Activated gamma-delta T cell (primary cell): ENCODE measurements around the gene ATP4A.

Experiments used
- DNase-seq: peaks from one replicate; lab custom pipeline; 2025; lab: John Stamatoyannopoulos, UW

The ATP4A gene

DNA sequence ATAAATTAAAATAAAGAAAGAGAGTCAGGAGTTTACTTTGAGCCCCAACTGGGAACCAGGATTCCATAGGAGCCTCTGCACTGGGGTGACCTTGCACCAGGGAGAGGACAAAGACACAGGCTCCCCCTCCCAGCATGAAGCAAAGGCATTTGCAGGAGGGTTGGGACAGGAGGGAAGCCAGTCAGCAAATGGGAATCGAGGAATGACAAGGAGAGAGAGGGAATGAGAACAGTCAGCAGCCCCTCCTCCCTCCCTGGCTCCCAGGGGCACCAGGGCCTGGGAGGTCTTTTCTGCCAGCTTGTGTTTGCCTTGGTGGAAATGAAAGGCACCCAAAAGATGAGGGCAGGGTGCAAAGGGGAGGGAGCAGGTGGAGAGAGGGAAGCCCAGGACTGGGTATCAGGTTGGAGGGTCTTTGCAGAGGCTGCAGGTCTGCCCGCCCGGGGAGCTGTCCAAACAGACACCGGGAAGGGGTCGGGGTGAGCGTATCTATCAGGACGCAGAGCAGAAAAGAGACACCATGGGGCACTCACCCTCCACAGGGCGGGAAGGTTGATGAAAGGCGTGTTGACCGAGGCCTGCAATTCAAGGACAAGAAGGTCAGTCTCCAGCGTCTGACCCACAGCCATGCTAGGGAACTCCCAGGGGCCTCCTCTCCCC lies 39.1 kb downstream of the ATP4A start:
- no peak for DNase-seq

DNA sequence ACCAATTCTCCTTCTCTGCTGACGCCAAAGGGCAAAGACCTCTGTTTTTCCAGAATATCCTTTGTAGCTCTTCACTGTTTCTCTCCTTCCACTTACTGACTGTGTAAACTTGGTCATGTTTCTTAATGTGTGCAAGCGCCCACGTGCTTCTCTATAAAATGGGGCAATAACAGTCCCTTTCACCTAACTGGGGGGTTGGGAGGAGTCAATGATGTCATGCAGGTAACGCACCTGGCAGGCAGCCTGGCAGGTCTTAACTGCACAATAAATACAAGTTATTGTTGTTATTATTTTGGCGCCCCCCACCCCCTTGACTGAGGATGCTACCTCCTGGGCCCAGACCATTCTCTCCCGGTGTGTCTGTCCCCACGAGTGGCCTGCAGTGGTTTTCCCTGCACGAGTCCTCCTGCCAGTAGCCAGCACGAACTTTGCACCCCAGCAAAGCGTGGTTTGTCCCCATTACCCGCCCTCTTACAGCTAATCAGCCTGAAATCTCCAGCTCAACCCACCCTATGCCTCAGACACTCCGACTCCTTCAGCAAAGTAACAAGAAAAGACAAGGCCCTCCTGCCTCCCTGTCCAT lies 40.6 kb downstream of the ATP4A start:
- DNase-seq: no peak

- DNase-seq: no peak
Observed at GRCh38 chr19:35521124-35521743, 42.2 kb downstream of the ATP4A start.

GRCh38 chr19:35519291-35519690 lies 44.2 kb downstream of the ATP4A start:
- no peak for DNase-seq

DNA sequence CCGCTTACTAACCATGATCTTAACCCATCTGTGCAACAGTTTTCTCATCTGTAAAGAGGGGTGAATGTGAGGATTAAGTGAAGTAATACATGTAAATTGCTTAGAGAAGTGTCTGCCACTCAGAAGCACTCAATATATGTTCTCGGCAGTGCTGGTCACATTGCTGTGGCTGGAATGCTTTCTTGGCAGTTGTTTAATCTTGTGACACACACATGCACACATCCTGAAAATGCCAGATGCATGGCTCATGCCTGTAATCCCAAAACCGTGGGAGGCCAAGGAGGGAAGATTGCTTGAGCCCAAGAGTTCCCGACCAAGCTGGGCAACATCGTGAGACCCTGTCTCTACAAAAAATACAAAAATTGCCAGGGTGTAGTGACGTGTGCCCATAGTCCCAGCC lies 45.1 kb downstream of the ATP4A start:
- no peak for DNase-seq

- DNase-seq: no peak
Observed at GRCh38 chr19:35517342-35517741, 46.1 kb downstream of the ATP4A start.

- no peak for DNase-seq
Observed at GRCh38 chr19:35516310-35516709, 47.1 kb downstream of the ATP4A start.

DNA sequence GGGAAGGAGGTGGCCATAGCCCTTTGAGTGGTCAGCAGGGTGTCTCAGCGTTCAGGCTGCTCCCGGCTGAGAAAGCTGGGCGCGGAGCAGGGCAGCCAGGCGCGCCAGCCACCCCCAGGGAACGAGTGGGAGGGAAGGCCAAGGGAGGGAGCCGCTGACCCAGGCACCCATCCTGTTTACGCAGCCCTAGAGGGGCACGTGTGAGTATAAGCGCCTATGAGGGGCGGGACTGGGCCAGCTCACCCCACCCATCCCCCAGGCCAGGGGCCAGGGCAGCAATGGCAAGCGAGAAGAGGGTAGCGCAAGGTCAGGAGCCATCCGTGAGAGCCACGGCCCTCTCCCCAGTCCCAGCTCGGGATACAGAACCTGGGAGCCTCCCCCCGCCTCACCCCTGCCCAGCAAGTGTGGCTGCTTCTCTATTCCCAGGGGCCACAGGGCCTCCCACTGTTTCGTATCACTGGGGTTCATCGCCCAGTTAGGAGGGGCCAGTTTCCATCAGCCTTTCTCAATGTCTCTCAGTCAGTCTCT lies 49.1 kb downstream of the ATP4A start:
- no peak for DNase-seq

DNA sequence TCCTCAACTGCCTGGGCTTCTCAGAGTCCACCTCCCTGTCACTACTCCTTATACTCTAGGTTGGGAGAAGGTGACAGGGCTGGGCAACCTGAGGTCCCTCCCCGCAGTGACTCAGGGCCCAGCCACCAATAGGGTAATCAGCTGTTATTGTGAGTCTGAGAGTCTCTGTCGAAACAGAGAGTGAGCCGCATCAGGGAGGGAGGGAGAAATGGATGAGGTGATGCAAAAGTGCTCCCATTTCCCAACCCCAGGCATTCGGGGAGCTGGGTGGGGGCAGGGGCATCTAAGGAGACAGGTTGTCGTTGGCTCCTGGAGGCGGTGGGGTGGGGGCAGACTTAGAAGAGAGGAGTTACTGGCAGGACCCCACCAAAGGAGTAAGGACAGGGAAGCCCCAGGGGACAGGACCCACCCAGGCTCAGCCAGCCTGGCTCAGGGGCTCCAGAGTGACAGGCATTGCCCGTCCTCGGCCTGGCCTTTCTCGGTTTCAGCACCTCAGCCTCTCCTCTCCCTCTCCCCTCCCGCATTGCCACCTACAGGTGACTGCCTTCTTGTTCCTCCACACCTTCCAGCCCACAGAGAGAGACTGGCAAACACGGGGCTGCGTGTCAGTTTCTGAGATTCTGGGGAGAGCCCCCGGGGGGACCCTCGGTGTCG lies 49.7 kb downstream of the ATP4A start, which contains the start of gene DMKN:
DMKN (minus strand) TSS at position 22 of the 654 bp plus-strand sequence. CDS start 174 bp downstream, outside the sequence.
- DNase-seq: no peak

GRCh38 chr19:35512831-35513627 lies 50.4 kb downstream of the ATP4A start:
- no peak for DNase-seq

DNA sequence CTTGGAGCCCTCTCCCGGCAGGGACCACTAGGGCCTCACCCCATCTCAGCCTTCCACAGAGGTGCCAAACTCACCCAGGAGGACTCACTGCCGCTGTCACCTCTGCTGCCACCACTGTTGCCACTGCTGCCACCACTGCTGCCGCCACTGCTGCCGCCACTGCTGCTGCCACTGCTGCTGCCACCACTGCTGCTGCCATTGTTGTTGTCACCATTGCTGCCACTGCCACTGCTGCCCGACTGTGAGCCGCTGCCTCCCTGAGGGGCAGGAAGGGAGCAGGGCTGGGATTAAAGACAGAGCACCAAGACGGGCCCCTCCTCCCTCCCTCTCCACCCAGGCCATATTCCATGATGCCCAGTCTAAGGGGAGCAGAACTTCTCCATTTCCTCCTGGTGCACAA lies 52.1 kb downstream of the ATP4A start:
- no peak for DNase-seq

DNA sequence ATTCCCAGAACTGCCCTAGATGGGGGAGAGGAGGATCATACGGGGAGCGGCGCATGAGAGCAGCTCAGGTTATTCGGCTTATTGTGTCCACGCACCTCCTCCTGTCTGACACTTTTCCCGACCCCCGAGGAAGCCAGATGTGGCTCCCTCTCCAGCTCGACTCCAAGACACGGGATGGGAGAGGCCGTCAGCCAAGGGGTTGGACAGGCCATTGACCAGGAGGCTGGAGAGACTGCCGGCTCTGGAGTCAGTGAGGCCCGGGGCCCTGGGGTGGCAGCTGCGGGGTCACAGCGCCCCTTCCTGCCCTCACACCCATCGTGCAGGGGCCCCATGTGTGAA lies 52.9 kb downstream of the ATP4A start:
- DNase-seq: no peak

DNA sequence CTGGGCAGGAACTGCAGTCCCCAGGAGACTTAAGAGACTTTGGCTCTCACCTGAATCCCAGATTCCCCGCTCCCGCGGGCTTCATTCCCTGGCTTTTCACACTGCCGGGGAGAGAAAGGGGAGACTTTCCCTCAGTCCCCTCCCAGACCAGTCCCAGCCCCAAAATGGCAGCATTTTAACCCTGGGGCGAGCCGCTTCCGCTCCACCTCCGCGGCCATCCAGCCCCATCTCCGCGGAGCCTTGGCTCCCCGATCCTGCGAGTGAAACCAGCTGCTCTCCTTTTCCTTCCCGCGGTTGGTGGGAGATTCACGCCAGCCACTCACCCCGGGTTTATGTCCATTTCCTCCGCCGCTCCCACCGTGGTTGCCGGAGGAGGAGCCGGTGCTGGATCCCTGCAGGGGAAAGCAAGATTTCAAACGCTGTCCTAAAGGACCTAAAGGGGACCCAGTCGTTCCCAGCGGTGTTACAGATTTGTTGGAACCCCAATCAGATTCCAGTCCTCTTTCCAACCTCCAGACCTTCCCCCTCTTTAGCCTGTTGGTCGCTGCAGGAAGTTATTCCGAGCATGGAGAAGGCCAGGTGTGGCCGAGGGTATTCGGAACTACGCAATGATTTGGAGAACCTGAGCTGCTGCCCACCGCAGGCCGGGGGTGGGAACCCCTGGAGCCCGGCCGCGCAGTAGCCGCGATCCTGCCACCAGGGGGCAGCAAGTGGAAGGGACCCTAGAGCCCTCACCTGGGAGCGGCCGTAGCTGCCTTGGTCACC lies 53.4 kb downstream of the ATP4A start:
- peak; percentile 40 for DNase-seq

DNA sequence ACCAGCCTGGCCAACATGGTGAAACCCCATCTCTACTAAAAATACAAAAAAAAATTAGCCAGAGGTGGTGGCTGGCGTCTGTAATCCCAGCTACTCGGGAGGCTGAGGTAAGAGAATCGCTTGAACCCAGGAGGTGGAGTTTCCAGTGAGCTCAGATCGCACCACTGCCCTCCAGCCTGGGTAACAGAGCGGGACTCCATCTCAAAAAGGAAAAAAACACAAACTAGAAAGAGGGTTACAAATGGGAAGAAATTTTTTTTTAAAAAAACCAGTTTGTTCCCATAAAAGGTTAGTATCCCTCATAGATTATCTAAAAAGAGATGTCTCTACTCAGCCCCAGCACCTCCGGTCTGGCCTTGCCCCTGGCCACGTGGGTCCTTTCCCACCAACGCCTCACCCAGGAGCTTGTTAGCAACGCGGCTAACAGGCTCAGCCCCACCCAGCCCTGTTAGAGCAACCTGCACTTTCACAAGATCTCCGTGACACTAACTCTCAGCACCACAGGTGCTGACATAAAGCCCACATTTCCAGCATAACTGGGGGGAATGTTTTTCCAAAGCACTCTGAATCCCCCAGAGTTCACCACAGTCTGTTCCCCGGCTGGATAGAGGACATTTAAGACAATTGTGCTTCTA lies 54.3 kb downstream of the ATP4A start:
- no peak for DNase-seq

DNA sequence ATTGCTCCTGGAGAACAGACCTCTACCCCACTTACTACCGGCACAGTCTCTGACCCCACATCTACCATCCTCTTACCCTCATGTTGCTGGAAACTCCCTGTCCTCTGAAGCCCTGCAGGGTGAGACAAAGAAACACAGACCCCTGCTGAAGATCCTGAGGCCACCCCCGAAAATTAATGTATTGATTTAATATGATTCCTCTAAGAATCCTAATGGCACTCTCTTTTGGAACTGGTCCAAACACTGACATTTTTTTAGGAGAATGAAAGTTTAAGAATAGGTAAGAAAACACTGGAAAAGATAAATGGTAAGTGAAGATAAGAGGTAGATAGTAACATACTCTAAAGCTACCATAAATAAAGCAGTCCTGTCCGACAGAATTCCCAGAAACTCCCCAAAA lies 55.3 kb downstream of the ATP4A start:
- DNase-seq: no peak

DNA sequence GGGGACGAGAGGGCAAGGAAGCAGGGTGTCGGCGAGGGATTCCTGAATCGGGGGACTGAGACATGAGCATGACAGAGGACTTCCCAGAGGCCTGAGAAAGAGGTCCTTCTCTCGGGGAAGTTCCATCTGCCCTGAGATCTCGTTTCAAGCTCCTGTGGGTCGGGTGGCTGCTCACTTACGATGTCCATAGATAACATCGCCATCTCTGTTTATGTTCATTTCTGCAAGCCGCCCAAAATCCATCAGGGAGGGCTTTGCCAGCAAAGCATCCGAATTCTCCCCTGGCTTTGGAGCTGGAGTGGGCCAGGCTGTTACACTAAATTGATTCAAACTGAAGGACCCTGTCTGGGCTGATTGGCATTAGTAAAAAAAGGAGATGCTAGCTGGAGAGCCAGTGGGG lies 55.9 kb downstream of the ATP4A start:
- no peak for DNase-seq

GRCh38 chr19:35506011-35506410 lies 57.4 kb downstream of the ATP4A start:
- DNase-seq: no peak

DNA sequence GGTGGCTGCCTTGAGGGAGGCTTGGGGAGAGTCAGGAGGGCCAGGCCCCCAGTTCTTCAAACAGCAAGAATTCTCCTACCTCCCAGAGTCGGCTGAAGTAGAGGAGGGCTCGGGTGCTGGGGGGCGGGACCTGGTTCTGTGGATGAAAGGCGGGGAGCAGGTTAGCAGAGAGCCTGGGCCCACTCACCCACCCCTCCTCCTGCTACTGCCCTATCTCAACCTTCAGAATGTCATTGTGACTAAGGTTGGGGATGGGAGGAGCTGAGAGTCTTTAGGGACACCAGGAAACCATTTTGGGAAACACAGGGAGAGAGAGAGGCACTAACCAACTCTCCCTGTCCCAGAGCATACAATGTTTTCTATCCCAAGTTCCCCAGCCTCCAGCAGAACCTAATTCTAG lies 60.7 kb downstream of the ATP4A start:
- DNase-seq: no peak

DNA sequence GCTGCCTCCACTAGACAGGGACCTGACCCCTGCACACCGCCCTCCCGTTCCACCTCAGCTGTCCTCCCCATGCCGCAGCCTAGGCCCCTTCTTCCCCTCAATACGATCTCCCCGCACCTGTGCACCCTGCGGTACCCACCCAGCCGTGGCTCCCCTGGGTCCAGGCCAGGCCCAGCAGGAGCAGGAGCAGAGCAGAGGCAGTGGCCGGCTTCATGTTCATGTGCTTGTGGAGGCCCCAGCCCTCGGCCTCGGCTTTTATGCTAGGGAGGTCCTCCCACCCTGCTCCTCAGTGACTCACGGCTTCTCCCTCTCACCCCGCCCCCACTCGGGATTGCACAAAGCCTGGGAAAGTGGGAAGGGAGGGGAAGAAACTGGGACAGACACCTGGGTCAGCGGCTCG lies 61.8 kb downstream of the ATP4A start:
- no peak for DNase-seq

- DNase-seq: no peak
Observed at GRCh38 chr19:35500611-35501010, 62.8 kb downstream of the ATP4A start.
